ENCODE measurements around the gene HACL1.
"Not testable (repeated sequence)": the region's sequence is repeated elsewhere in the genome, so short reads cannot be mapped to it uniquely, and the experiment has no call there.

Gene HACL1

GRCh38 chr3:15581471-15582394 lies 19.6 kb downstream of the HACL1 start:
- no peak for DNase-seq (ENCODE audit: low read depth in 2 of 2)

GRCh38 chr3:15579051-15579450 lies 22.3 kb downstream of the HACL1 start:
- peak in 1 of 2 experiments; percentile 27 for DNase-seq (ENCODE audit: low read depth in 2 of 2)

- DNase-seq (ENCODE audit: low read depth in 2 of 2) = no peak
These were observed 23.0 kb downstream of the HACL1 start for GRCh38 chr3:15578289-15578867.

- DNase-seq (ENCODE audit: low read depth in 2 of 2) = no peak
These were observed 24.9 kb downstream of the HACL1 start for GRCh38 chr3:15576475-15576874.

- DNase-seq (ENCODE audit: low read depth in 2 of 2) = no peak
These were observed 25.9 kb downstream of the HACL1 start for GRCh38 chr3:15575446-15575845.

- no peak for DNase-seq (ENCODE audit: low read depth in 2 of 2)
These were observed 29.2 kb downstream of the HACL1 start for GRCh38 chr3:15572138-15572537.

- no peak for DNase-seq (ENCODE audit: low read depth in 2 of 2)
These were observed 38.2 kb downstream of the HACL1 start for GRCh38 chr3:15563190-15563589.

GRCh38 chr3:15562560-15562959 lies 38.8 kb downstream of the HACL1 start:
- DNase-seq (ENCODE audit: low read depth in 2 of 2) = no peak

GRCh38 chr3:15558581-15558980 lies 42.8 kb downstream of the HACL1 start:
- DNase-seq (ENCODE audit: low read depth in 2 of 2) = no peak

GRCh38 chr3:15557511-15557946 lies 43.8 kb downstream of the HACL1 start:
- DNase-seq (ENCODE audit: low read depth in 2 of 2) = peak; percentile 50 to 51

GRCh38 chr3:15556512-15556911 lies 44.9 kb downstream of the HACL1 start:
- DNase-seq (ENCODE audit: low read depth in 2 of 2) = no peak

GRCh38 chr3:15553749-15554148 lies 47.6 kb downstream of the HACL1 start:
- DNase-seq (ENCODE audit: low read depth in 2 of 2) = no peak

- DNase-seq (ENCODE audit: low read depth in 2 of 2) = no peak
These were observed 49.5 kb downstream of the HACL1 start for GRCh38 chr3:15551902-15552301.

GRCh38 chr3:15549846-15550245 lies 51.5 kb downstream of the HACL1 start:
- no peak for DNase-seq (ENCODE audit: low read depth in 2 of 2)

GRCh38 chr3:15542614-15543013 lies 58.8 kb downstream of the HACL1 start:
- DNase-seq (ENCODE audit: low read depth in 2 of 2) = no peak

GRCh38 chr3:15541371-15541770 lies 60.0 kb downstream of the HACL1 start:
- no peak for DNase-seq (ENCODE audit: low read depth in 2 of 2)

- DNase-seq (ENCODE audit: low read depth in 2 of 2) = no peak
These were observed 62.3 kb downstream of the HACL1 start for GRCh38 chr3:15539066-15539465.

GRCh38 chr3:15538345-15538744 lies 63.0 kb downstream of the HACL1 start:
- DNase-seq (ENCODE audit: low read depth in 2 of 2) = no peak

- no peak for DNase-seq (ENCODE audit: low read depth in 2 of 2)
These were observed 64.5 kb downstream of the HACL1 start for GRCh38 chr3:15536856-15537255.

- no peak for DNase-seq (ENCODE audit: low read depth in 2 of 2)
These were observed 65.6 kb downstream of the HACL1 start for GRCh38 chr3:15535732-15536131.

GRCh38 chr3:15532614-15533013 lies 68.8 kb downstream of the HACL1 start:
- not testable (repeated sequence) for DNase-seq (ENCODE audit: low read depth in 2 of 2)

GRCh38 chr3:15531346-15531745 lies 70.0 kb downstream of the HACL1 start:
- no peak for DNase-seq (ENCODE audit: low read depth in 2 of 2)

- no peak for DNase-seq (ENCODE audit: low read depth in 2 of 2)
These were observed 72.4 kb downstream of the HACL1 start for GRCh38 chr3:15528854-15529537.

All from fibroblast of skin of left quadriceps (primary cell).